ENCODE measurements around the gene CCPG1.

GRCh38 chr15:55403531-55403930, 4.6 kb downstream of the CCPG1 start:
- no peak for TF ChIP-seq CTCF (conservative IDR thresholded peaks at IDR 0.05 in 1 of 2, IDR thresholded peaks at IDR 0.05 in 1 of 2; ENCODE audit: low read depth in 1 of 2, low read length in 2 of 2)
- TF ChIP-seq EZH2 (IDR thresholded peaks at IDR 0.05; ENCODE audit: low read length, missing control alignments), result no peak

Measured in fibroblast of lung (primary cell).